ENCODE data around the gene EPN1. TPM values are rescaled to one million over a fixed set of nuclear protein-coding genes. Genes with fewer than 3 reads are reported as not detected.

EPN1 gene
- total RNA-seq, 4 donors from 2014 or later = 52.1 to 168 (median 77.4) TPM

DNA sequence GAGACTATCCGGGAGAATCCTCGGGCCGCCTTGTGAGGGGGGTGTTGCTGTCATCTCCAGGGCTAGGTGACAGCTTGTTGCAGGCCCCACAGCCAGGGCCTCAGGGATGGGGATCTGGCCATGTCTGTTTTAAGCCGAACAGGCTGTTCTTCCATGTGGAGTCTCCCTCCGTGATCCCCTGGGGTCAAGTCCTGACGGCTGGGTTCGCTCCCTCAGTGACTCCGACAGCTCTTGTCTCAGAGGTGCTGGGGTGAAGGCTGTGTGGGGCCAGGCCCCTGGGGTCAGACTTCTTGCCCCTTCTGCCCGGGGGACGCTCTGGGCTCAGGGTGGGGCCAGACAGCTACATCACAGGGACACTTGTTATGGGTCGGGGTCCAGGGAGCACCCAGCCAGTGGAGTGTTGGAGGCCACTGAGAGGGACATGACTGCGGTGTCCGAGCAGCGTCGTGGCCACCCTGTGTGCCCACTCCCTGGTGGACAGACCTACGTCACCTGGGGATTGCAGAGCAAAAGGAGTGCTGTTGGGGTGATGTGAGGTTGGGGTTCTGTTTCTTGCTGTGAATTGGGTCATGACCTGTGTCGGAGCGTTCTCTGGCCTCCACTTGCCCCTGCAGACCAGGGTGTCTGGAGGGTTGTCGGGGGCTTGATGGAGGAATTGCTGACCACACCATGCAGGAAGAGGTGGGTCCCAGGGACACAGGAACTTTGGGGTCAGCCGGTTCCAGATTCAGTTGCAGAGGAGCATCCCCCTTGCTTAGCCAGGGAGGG lies 21.5 kb downstream of the EPN1 start:
- Histone ChIP-seq H3K36me3 (peaks cover 34 to 94% (median 51%) of the 10 kb centered on the region in 3 donors), H3K4me3 (no peak overlapping the region), H3K27ac (no peak overlapping the region), H3K9me3 (no peaks in the 10 kb centered on the region), H3K27me3 (no peaks in the 10 kb centered on the region), H3K4me1 (no peaks in the 10 kb centered on the region)
- 76 to 91% methylated on average over 3 to 14 of the region's 20 CpGs for WGBS, 2 donors
- DNase-seq = no peak
- intact Hi-C loops (cut with DNase I) = no loop called here
- no peak for TF ChIP-seq POLR2A (IDR thresholded peaks at IDR 0.05)
- TF ChIP-seq, protein P1, sequence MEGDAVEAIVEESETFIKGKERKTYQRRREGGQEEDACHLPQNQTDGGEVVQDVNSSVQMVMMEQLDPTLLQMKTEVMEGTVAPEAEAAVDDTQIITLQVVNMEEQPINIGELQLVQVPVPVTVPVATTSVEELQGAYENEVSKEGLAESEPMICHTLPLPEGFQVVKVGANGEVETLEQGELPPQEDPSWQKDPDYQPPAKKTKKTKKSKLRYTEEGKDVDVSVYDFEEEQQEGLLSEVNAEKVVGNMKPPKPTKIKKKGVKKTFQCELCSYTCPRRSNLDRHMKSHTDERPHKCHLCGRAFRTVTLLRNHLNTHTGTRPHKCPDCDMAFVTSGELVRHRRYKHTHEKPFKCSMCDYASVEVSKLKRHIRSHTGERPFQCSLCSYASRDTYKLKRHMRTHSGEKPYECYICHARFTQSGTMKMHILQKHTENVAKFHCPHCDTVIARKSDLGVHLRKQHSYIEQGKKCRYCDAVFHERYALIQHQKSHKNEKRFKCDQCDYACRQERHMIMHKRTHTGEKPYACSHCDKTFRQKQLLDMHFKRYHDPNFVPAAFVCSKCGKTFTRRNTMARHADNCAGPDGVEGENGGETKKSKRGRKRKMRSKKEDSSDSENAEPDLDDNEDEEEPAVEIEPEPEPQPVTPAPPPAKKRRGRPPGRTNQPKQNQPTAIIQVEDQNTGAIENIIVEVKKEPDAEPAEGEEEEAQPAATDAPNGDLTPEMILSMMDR (IDR thresholded peaks at IDR 0.05) = no peak

DNA sequence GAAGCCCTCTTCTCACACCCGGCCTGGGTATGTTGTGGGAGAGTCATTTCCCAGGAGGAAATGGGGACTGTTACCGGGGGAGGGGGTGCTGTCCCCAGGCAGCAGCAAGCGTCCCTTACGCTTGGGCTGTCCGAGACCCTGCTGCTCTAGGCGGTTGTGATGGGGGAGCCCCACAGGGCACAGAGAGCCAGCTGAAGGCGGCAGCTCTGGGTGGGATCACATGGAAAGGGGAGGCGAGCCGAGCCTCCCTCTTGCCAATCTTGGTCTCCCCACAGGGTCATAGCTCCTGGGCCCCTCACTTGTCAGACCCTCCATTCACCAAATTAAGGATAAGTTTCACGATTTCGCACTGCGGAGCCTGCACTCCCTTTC lies 22.0 kb downstream of the EPN1 start:
- H3K36me3 ChIP-seq = peaks cover 29 to 88% (median 45%) of the 10 kb centered on the region in 3 donors
- intact Hi-C loops (cut with DNase I) = no loop called here
- 76 to 87% methylated on average over 3 to 4 of the region's 12 CpGs for WGBS, 2 donors
- no peak for DNase-seq
- H3K4me3 ChIP-seq = no peak overlapping the region
- no peak overlapping the region for H3K27ac ChIP-seq
- no peaks in the 10 kb centered on the region for H3K27me3 ChIP-seq
- H3K9me3 ChIP-seq = no peaks in the 10 kb centered on the region
- TF ChIP-seq, protein P1 (IDR thresholded peaks at IDR 0.05) = no peak
- TF ChIP-seq POLR2A (IDR thresholded peaks at IDR 0.05) = no peak
- H3K4me1 ChIP-seq = no peaks in the 10 kb centered on the region

DNA sequence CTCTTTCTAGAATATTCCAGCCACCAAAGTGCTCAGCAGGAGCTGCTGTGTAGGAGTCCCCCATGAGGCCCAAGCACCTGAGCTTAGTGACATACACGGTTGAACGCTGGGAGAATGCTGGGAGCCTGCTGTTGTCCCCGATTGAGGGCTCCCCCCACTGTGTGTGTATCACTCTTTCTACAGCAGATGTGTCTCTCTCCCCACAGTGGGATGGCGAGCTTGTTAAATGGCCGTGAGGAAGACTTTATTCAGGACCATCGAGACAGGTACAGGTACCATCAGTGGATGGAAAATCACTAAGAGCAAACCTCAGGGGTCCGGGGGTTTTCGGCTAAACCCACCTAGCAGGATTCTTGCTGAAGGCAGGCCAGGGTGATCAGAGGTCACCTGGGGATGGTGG lies 22.7 kb downstream of the EPN1 start:
- Histone ChIP-seq H3K4me3 (no peak overlapping the region), H3K27me3 (no peaks in the 10 kb centered on the region), H3K9me3 (no peaks in the 10 kb centered on the region), H3K36me3 (peaks cover 22 to 82% (median 39%) of the 10 kb centered on the region in 3 donors), H3K4me1 (no peaks in the 10 kb centered on the region), H3K27ac (no peak overlapping the region)
- DNase-seq = no peak
- intact Hi-C loops (cut with DNase I) = no loop called here
- WGBS, 2 donors = 100% methylated on average over 2 to 4 of the region's 8 CpGs
- no peak for TF ChIP-seq POLR2A (IDR thresholded peaks at IDR 0.05)
- TF ChIP-seq, protein P1 (IDR thresholded peaks at IDR 0.05) = no peak

DNA sequence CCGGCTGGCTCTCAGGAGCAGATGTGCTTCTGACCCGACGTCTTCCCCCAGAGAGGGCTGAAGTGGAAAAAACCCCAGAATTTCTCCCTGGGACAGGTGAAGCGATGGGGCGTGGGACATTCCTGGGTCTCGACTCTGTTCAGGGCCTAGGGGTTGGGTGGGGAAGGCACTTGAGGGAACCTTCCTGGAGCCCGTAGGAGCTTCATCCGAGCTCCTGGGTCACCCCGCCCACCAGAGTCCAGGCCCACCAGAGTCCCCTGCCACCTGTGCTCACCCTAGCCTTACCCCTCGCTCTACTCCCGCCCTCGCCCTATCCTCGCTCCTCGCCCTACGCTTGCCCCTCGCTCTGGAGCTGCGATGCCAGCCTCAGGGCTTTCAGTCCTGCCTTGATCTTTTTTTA lies 23.2 kb downstream of the EPN1 start:
- no peaks in the 10 kb centered on the region for H3K9me3 ChIP-seq
- no peak overlapping the region for H3K27ac ChIP-seq
- H3K36me3 ChIP-seq = peaks cover 17 to 76% (median 33%) of the 10 kb centered on the region in 3 donors
- intact Hi-C loops (cut with DNase I) = no loop called here
- WGBS, 2 donors = 89 to 97% methylated on average over 11 to 17 of the region's 17 CpGs
- H3K4me1 ChIP-seq = no peaks in the 10 kb centered on the region
- no peaks in the 10 kb centered on the region for H3K27me3 ChIP-seq
- no peak for DNase-seq
- no peak overlapping the region for H3K4me3 ChIP-seq
- no peak for TF ChIP-seq POLR2A (IDR thresholded peaks at IDR 0.05)
- TF ChIP-seq, protein P1 (IDR thresholded peaks at IDR 0.05) = no peak

DNA sequence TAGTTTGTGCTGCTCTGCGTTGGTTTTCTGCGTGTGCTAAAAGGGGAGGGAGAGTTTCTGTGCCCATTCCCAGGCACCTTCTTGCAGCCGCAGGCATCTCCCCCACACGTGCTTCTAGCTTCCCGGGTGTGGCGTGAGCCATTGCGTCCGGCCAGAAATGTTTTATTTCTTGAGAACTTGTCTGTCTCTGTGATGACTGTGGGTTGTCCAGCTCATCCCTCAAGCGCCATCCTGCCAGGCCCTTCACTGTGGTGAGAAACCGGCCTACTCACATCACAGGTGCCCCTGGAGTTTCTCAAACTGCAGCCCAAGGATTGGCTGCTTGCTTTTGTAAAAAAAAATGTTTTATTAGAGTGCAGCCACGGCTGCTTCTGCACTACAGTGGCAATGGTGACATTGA lies 24.2 kb downstream of the EPN1 start:
- Histone ChIP-seq H3K36me3 (peaks cover 16 to 68% (median 25%) of the 10 kb centered on the region in 3 donors), H3K9me3 (no peaks in the 10 kb centered on the region), H3K27ac (no peak overlapping the region), H3K4me3 (no peak overlapping the region), H3K27me3 (no peaks in the 10 kb centered on the region), H3K4me1 (peaks cover 0 to 6% (median 0%) of the 10 kb centered on the region in 3 donors)
- WGBS, 2 donors = 88 to 91% methylated on average over 7 to 11 of the region's 11 CpGs
- DNase-seq = no peak
- intact Hi-C loops (cut with DNase I) = no loop called here
- no peak for TF ChIP-seq POLR2A (IDR thresholded peaks at IDR 0.05)
- TF ChIP-seq, protein P1 (IDR thresholded peaks at IDR 0.05) = no peak
